ENCODE measurements around the gene ZFP36L1. TPM values are rescaled to one million over a fixed set of nuclear protein-coding genes. Genes with fewer than 3 reads are reported as not detected.

The ZFP36L1 gene
- total and polyA plus RNA-seq, 9 of the 15 experiments (the other 6 are each of a cell fraction or from before 2014, with no cell fraction given) = 1.3 to 26.6 (median 3.7) TPM

DNA sequence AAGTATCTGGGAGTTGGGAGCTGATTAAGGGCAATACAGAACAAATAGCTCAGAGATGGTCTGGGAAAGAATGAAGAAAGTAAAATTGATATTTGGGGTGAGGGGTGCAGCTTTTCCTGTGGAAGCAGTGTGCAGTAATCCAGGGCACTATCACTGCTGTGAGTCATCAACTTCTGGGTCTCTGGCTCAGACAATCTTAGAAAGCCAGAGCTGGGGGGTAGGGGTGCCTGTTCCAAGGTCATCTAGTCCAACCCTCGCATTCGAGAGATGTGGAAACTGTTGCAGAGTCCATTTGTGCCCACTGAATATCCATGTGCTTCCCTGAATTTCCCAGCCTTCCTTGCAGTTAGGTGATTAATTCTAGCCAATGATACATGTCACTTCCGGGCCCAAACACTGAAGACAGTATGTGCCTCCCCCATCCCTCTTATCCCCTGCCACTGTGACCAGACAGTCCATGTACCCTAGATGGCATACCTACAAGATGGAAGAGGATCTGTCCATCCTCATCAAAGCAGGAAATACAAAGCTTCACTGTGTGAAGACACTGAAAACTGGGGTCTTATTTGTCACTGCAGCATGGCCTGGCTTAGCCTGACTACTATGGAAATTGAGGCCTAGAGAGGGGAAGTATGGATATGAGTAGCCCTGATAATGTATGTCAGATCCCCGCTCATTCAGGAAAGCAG, 51.9 kb downstream of the ZFP36L1 start:
- FAIRE-seq (no peak), DNase-seq (ENCODE audit: extremely low read depth in 1 of 4, low spot score in 3 of 4) (peak in 2 of 4 experiments; percentile 36 to 58), ATAC-seq (peak; percentile 35; the same call in 2 of the 3 replicates)
- WGBS (ENCODE audit: insufficient coverage, low coverage, missing lambda C conversion rate) = 63% methylated on average over 4 of the region's 4 CpGs
- no peaks in the 10 kb centered on the region for H3K27me3 ChIP-seq (ENCODE audit: control insufficient read depth in 2 of 2, insufficient read depth in 2 of 2, low read length in 2 of 2)
- H3K9me3 ChIP-seq (replicated peaks; ENCODE audit: control insufficient read depth, insufficient read depth, low read depth, low read length) = peaks cover 7% of the 10 kb centered on the region
- H3K4me1 ChIP-seq (replicated peaks in 1 of 2; ENCODE audit: control insufficient read depth in 2 of 2, insufficient read depth in 2 of 2, low read length in 2 of 2) = peaks cover 0 to 16% of the 10 kb centered on the region in 2 experiments; a peak in 3 of 5 replicates
- H3K79me2 ChIP-seq (ENCODE audit: control insufficient read depth, insufficient read depth, low read length) = no peaks in the 10 kb centered on the region
- no peaks in the 10 kb centered on the region for H4K20me1 ChIP-seq (replicated peaks; ENCODE audit: control insufficient read depth, insufficient read depth, low read length)
- CTCF ChIA-PET (ENCODE audit: low intra/inter-chr PET ratio) = interaction anchor here (0.7 kb wide), 1 partner anchor 13 kb away, joined by 4 read pairs; no protein-coding TSS in a partner anchor
- peak; percentile 56; the same call in 1 of the 2 replicates for TF ChIP-seq BCOR (IDR thresholded peaks at IDR 0.05)
- 0 out of 2 replicates have a peak, but pooled peaks have one; percentile 47 for TF ChIP-seq TRIM28 (IDR thresholded peaks at IDR 0.05)
- TF ChIP-seq CBFA2T2 (conservative IDR thresholded peaks at IDR 0.05) = 0 out of 2 replicates have a peak, but pooled peaks have one; percentile 15
- TF ChIP-seq SLC30A9 (CRISPR knock-in tag; IDR thresholded peaks at IDR 0.05) = no peak
- TF ChIP-seq CBFA2T3 (IDR thresholded peaks at IDR 0.05) = peak; percentile 65
- TF ChIP-seq ZNF12 (CRISPR knock-in tag; IDR thresholded peaks at IDR 0.05) = peak; percentile 100
- no peak for TF ChIP-seq ZNF707 (CRISPR knock-in tag; conservative IDR thresholded peaks at IDR 0.05)
- TF ChIP-seq TAF15 (IDR thresholded peaks at IDR 0.05; ENCODE audit: low read depth, low read length) = no peak
- 0 out of 4 replicates have a peak, but pooled peaks of 1 of the 2 experiments have one; percentile 6 for TF ChIP-seq TRIM24 (IDR thresholded peaks at IDR 0.05)
- TF ChIP-seq KDM1A (IDR thresholded peaks at IDR 0.05) = peak in 1 of 2 experiments; percentile 41; a peak in 1 of 4 replicates
- TF ChIP-seq, protein P1, sequence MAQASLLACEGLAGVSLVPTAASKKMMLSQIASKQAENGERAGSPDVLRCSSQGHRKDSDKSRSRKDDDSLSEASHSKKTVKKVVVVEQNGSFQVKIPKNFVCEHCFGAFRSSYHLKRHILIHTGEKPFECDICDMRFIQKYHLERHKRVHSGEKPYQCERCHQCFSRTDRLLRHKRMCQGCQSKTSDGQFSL (CRISPR knock-in tag; IDR thresholded peaks at IDR 0.05) = no peak
- TF ChIP-seq, protein P1 (tag; IDR thresholded peaks at IDR 0.05) = no peak
- TF ChIP-seq NCOR1 (IDR thresholded peaks at IDR 0.05) = peak; percentile 20; the same call in 1 of the 2 replicates
- TF ChIP-seq, protein P2, sequence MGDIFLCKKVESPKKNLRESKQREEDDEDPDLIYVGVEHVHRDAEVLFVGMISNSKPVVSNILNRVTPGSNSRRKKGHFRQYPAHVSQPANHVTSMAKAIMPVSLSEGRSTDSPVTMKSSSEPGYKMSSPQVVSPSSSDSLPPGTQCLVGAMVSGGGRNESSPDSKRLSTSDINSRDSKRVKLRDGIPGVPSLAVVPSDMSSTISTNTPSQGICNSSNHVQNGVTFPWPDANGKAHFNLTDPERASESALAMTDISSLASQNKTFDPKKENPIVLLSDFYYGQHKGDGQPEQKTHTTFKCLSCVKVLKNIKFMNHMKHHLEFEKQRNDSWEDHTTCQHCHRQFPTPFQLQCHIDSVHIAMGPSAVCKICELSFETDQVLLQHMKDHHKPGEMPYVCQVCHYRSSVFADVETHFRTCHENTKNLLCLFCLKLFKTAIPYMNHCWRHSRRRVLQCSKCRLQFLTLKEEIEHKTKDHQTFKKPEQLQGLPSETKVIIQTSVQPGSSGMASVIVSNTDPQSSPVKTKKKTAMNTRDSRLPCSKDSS (IDR thresholded peaks at IDR 0.05; ENCODE audit: low read depth, partially characterized antibody) = peak; percentile 41
- TF ChIP-seq, protein P3, sequence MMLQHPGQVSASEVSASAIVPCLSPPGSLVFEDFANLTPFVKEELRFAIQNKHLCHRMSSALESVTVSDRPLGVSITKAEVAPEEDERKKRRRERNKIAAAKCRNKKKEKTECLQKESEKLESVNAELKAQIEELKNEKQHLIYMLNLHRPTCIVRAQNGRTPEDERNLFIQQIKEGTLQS (IDR thresholded peaks at IDR 0.05) = peak; percentile 38; the same call in 1 of the 2 replicates
- TF ChIP-seq, protein P3 (CRISPR knock-in tag; conservative IDR thresholded peaks at IDR 0.05) = no peak
- no peak for TF ChIP-seq POLR2B (IDR thresholded peaks at IDR 0.05; ENCODE audit: low read depth, partially characterized antibody)
- TF ChIP-seq ARID1B (IDR thresholded peaks at IDR 0.05) = peak; percentile 34; the same call in 1 of the 2 replicates
- peak in 1 of 2 experiments; percentile 79; a peak in 1 of 3 replicates for TF ChIP-seq CBX3 (IDR thresholded peaks at IDR 0.05; ENCODE audit: borderline replicate concordance in 1 of 2, low read length in 2 of 2)
- peak; percentile 75 for TF ChIP-seq RBM25 (IDR thresholded peaks at IDR 0.05; ENCODE audit: low read depth, low read length, severe bottlenecking)
- no peak overlapping the region; the same call in 2 of the 3 replicates for H3K27ac ChIP-seq (ENCODE audit: extremely low read depth, low read depth, low read length)
- intact Hi-C loops (cut with micrococcal nuclease) (no loop called here), in situ Hi-C loops (cut with MboI) (no loop called here)
- H3K9ac ChIP-seq (ENCODE audit: insufficient read depth in 1 of 2, low read depth in 2 of 2, low read length in 2 of 2) = no peak overlapping the region
- no peak overlapping the region for H2AFZ ChIP-seq (ENCODE audit: low read depth, low read length)
- no peak overlapping the region for H3K4me3 ChIP-seq
- H3K4me2 ChIP-seq (ENCODE audit: insufficient read depth, low read length) = no peak overlapping the region
- no peaks in the 10 kb centered on the region for H3K36me3 ChIP-seq (ENCODE audit: control insufficient read depth, insufficient read depth, low read length)
- no peaks in the 10 kb centered on the region for H3K9me1 ChIP-seq (ENCODE audit: control insufficient read depth, insufficient read depth, low read length)
- no TSS peak for BruUV-seq (replicated peaks)
- POLR2A ChIA-PET = interaction anchor here (0.6 to 1.2 kb wide), 2 partner anchors 13 to 16 kb away, joined by 4 to 5 read pairs; no protein-coding TSS in a partner anchor
